CD4-positive, alpha-beta T cell treated with Interleukin-4 for 4 hours (primary cell): ENCODE results near the gene AQP3.
A peak's percentile ranks its signal among the peaks of the same experiment; 100 is the strongest.
"Not testable (repeated sequence)": the region's sequence is repeated elsewhere in the genome, so short reads cannot be mapped to it uniquely, and the experiment has no call there.

Experiments used
- DNase-seq: peaks from one replicate; pipeline ENCODE4 v3.0.0-alpha.2; 2020

Gene AQP3

GRCh38 chr9:33464045-33464636, 16.7 kb upstream of the AQP3 start:
- DNase-seq = no peak

GRCh38 chr9:33463151-33463550, 15.8 kb upstream of the AQP3 start:
- no peak for DNase-seq

GRCh38 chr9:33461492-33461891, 14.1 kb upstream of the AQP3 start:
- no peak for DNase-seq

- no peak for DNase-seq
Observed at GRCh38 chr9:33460854-33461253, 13.5 kb upstream of the AQP3 start.

- no peak for DNase-seq
Observed at GRCh38 chr9:33459115-33459514, 11.7 kb upstream of the AQP3 start.

- peak; percentile 92 for DNase-seq
Observed at GRCh38 chr9:33458444-33458843, 11.1 kb upstream of the AQP3 start.

- peak; percentile 48 for DNase-seq
Observed at GRCh38 chr9:33455945-33456344, 8.6 kb upstream of the AQP3 start.

- DNase-seq = not testable (repeated sequence)
Observed at GRCh38 chr9:33455456-33455855, 8.1 kb upstream of the AQP3 start.

- not testable (repeated sequence) for DNase-seq
Observed at GRCh38 chr9:33454661-33455026, 7.3 kb upstream of the AQP3 start.

- DNase-seq = no peak
Observed at GRCh38 chr9:33453999-33454660, 6.7 kb upstream of the AQP3 start.

- peak; percentile 27 for DNase-seq
Observed at GRCh38 chr9:33453286-33453860, 6.0 kb upstream of the AQP3 start.

- peak; percentile 60 for DNase-seq
Observed at GRCh38 chr9:33452828-33453271, 5.5 kb upstream of the AQP3 start.

- no peak for DNase-seq
Observed at GRCh38 chr9:33450621-33451146, 3.3 kb upstream of the AQP3 start.

- DNase-seq = no peak
Observed at GRCh38 chr9:33449715-33450114, 2.3 kb upstream of the AQP3 start.

- no peak for DNase-seq
Observed at GRCh38 chr9:33447799-33448553, 583 bp upstream of the AQP3 start.

- peak; percentile 85 for DNase-seq
Observed at GRCh38 chr9:33446240-33446945, 1.0 kb downstream of the AQP3 start.

GRCh38 chr9:33445389-33446239, 1.8 kb downstream of the AQP3 start:
- DNase-seq = peak; percentile 30

- no peak for DNase-seq
Observed at GRCh38 chr9:33443464-33444154, 3.8 kb downstream of the AQP3 start.

- DNase-seq = no peak
Observed at GRCh38 chr9:33443047-33443446, 4.3 kb downstream of the AQP3 start.

GRCh38 chr9:33442125-33442524, 5.3 kb downstream of the AQP3 start:
- no peak for DNase-seq

- no peak for DNase-seq
Observed at GRCh38 chr9:33440609-33441008, 6.8 kb downstream of the AQP3 start.
